Measurements from ENCODE around the gene GRIK4. TPM values are rescaled to one million over a fixed set of nuclear protein-coding genes. Genes with fewer than 3 reads are reported as not detected.

Gene GRIK4
- total and polyA plus RNA-seq, 8 donors: 0.76 to 10.1 (median 7.7) TPM

- intact Hi-C loops (cut with DNase I): no loop called here
- no peaks in the 10 kb centered on the region for H3K4me1 ChIP-seq
- H3K27me3 ChIP-seq: peaks cover 0 to 6% of the 10 kb centered on the region in 2 donors
- no peak for ATAC-seq
- no peak for DNase-seq
- no peaks in the 10 kb centered on the region for H3K36me3 ChIP-seq
- no peak for TF ChIP-seq CTCF (IDR thresholded peaks at IDR 0.05)
- H3K27ac ChIP-seq: no peak overlapping the region
- H3K4me3 ChIP-seq: no peak overlapping the region
- H3K9me3 ChIP-seq: no peaks in the 10 kb centered on the region
Measured at GRCh38 chr11:120827198-120827597, 315.6 kb downstream of the GRIK4 start.

GRCh38 chr11:120827820-120828219 lies 316.3 kb downstream of the GRIK4 start:
- no peak for TF ChIP-seq CTCF (IDR thresholded peaks at IDR 0.05)
- Histone ChIP-seq H3K9me3 (no peaks in the 10 kb centered on the region), H3K4me3 (no peak overlapping the region), H3K36me3 (no peaks in the 10 kb centered on the region), H3K4me1 (no peaks in the 10 kb centered on the region), H3K27me3 (peaks cover 0 to 11% of the 10 kb centered on the region in 2 donors), H3K27ac (no peak overlapping the region)
- DNase-seq: no peak
- intact Hi-C loops (cut with DNase I): no loop called here
- ATAC-seq: no peak

- no peak for ATAC-seq
- Histone ChIP-seq H3K27me3 (peaks cover 0 to 17% of the 10 kb centered on the region in 2 donors), H3K27ac (no peak overlapping the region), H3K4me3 (no peak overlapping the region), H3K9me3 (no peaks in the 10 kb centered on the region), H3K4me1 (no peaks in the 10 kb centered on the region), H3K36me3 (no peaks in the 10 kb centered on the region)
- intact Hi-C loops (cut with DNase I): no loop called here
- no peak for TF ChIP-seq CTCF (IDR thresholded peaks at IDR 0.05)
- DNase-seq: no peak
Measured at GRCh38 chr11:120828847-120829246, 317.3 kb downstream of the GRIK4 start.

GRCh38 chr11:120830085-120830620 lies 318.6 kb downstream of the GRIK4 start:
- no peaks in the 10 kb centered on the region for H3K36me3 ChIP-seq
- no peak for TF ChIP-seq CTCF (IDR thresholded peaks at IDR 0.05)
- no peak overlapping the region for H3K27ac ChIP-seq
- intact Hi-C loops (cut with DNase I): no loop called here
- no peak for ATAC-seq
- no peaks in the 10 kb centered on the region for H3K9me3 ChIP-seq
- DNase-seq: no peak
- no peaks in the 10 kb centered on the region for H3K4me1 ChIP-seq
- peaks cover 0 to 17% of the 10 kb centered on the region in 2 donors for H3K27me3 ChIP-seq
- H3K4me3 ChIP-seq: no peak overlapping the region

GRCh38 chr11:120832481-120833238 lies 321.1 kb downstream of the GRIK4 start:
- no peaks in the 10 kb centered on the region for H3K4me1 ChIP-seq
- ATAC-seq (no peak), DNase-seq (peak in 1 of 4 donors; percentile 3)
- H3K36me3 ChIP-seq: no peaks in the 10 kb centered on the region
- H3K27ac ChIP-seq: no peak overlapping the region
- H3K4me3 ChIP-seq: no peak overlapping the region
- intact Hi-C loops (cut with DNase I): no loop called here
- peaks cover 0 to 17% of the 10 kb centered on the region in 2 donors for H3K27me3 ChIP-seq
- TF ChIP-seq CTCF (IDR thresholded peaks at IDR 0.05): no peak
- H3K9me3 ChIP-seq: no peaks in the 10 kb centered on the region
